Measurements from ENCODE around the gene GHITM.
"Not testable (repeated sequence)": the region's sequence is repeated elsewhere in the genome, so short reads cannot be mapped to it uniquely, and the experiment has no call there.

GHITM gene

GRCh38 chr10:84139126-84140035, at the start of gene GHITM:
Gene GHITM, plus strand, starts transcription at chr10:84139509. Its CDS starts 1,992 bp downstream, at chr10:84141501.
- peak; percentile 100 for DNase-seq (ENCODE audit: low spot score)

DNA sequence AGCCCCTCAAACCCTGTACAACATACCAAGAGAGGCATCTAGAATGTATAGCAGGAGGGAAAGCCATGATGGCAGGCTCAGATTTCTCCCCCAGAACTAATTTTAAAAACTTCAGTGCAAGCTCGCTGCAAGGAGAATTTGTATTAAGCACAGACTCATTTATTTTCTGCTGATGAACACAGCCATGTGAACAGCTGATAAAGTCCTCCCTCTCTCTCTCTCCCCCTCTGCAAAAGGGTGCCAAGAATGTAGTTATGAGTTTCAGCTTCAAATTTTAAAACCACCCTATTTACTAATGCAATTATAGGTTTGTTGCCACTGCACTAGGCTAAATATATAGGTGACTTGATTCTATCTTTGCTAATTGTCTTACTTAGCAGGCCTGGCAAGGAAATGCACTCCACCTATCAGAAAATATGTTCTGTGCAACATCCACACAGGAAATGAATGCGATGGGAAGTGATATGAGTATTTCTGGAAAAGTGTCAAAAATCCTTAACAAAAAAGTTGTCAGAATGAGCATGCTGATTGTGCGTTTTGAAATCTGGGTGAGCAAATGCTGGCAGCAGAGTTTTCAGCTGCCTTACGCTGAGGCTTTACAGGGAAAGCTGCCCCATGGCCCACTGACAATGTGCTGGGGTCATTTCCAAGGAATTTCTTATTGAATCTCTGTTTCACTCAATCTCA, 43.4 kb upstream of the GHITM start:
- DNase-seq (ENCODE audit: low spot score) = no peak

- DNase-seq (ENCODE audit: low spot score) = no peak
Observed at GRCh38 chr10:84097787-84098353, 41.4 kb upstream of the GHITM start.

DNA sequence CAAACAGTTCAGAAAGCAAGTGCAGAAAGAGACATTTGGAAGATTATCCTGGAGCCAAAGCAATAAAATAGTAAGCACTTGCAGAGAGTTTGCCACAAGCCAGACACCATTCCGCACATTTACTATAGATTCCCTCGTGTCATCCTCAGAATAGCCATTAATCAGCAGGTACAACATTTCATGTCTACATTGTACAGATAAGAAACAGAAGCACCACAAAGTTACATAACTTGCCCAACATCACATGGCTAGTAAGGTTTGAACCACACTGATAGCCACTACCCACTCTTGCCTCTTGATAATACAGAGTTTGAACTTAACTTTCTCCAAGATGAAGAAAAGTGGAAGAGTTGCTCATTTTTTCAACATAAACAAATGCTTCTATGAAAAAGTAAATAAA, 40.6 kb upstream of the GHITM start:
- no peak for DNase-seq (ENCODE audit: low spot score)

GRCh38 chr10:84101042-84101441, 38.3 kb upstream of the GHITM start:
- no peak for DNase-seq (ENCODE audit: low spot score)

DNA sequence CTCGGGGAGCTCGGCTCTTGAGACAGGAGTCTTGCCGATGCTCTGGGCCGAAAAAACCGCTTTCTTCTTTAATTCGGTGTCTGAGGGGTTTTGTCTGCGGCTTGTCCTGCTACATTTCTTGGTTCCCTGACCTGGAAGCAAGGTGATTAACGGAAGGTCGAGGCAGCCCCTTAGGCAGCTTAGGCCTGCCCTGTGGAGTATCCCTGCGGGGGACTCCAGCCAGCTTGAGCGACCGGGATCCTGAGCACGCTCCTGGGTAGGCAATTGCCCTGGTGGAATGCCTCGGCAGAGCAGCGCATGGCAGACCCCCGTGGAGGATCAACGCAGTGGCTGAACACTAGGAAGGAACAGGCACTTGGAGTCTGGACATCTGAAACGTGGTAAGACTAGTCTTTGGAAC, 30.5 kb upstream of the GHITM start:
- DNase-seq (ENCODE audit: low spot score) = no peak

DNA sequence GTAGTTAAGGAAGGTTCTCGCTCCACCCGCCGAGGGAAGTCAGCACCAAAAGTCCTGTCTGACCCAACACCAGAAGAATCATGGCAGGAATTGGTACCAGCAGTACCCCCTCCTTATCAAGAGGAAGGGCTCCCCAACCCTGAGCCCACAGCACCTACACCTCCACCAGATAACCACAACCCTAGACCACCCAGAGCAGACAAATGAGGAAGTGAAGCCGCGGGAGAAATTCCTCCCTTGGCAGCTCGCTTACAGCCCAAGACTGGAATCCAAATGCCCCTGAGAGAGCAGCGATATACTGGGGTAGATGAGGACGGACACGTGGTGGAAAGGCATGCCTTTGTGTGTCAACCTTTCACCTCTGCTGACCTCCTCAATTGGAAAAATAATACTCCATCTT, 29.5 kb upstream of the GHITM start:
- DNase-seq (ENCODE audit: low spot score) = not testable (repeated sequence)

- not testable (repeated sequence) for DNase-seq (ENCODE audit: low spot score)
Observed at GRCh38 chr10:84113468-84113867, 25.8 kb upstream of the GHITM start.

DNA sequence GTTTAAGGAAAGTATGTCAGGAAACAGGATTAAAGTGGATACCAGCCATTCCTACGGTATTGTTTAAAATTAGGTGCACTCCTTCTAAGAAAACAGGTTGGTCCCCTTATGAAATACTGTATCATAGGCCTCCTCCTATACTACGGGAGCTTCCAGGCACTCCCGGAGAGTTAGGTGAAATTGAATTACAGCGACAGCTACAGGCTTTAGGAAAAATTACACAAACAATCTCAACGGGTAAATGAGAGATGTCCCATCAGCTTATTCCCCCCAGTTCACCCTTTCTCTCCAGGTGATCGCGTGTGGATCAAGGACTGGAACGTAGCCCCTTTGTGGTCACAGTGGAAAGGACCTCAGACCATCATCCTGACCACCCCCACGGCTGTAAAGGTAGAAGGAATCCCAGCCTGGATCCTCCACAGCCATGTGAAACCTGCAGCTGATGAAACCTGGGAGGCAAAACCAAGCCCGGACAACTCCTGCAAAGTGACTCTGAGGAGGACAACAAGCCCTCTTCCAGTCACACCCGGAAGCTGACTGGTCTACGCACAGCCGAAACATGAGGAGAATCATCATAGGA, 25.1 kb upstream of the GHITM start:
- DNase-seq (ENCODE audit: low spot score) = no peak

- not testable (repeated sequence) for DNase-seq (ENCODE audit: low spot score)
Observed at GRCh38 chr10:84117204-84117603, 22.1 kb upstream of the GHITM start.

- DNase-seq (ENCODE audit: low spot score) = no peak
Observed at GRCh38 chr10:84117686-84118394, 21.5 kb upstream of the GHITM start.

DNA sequence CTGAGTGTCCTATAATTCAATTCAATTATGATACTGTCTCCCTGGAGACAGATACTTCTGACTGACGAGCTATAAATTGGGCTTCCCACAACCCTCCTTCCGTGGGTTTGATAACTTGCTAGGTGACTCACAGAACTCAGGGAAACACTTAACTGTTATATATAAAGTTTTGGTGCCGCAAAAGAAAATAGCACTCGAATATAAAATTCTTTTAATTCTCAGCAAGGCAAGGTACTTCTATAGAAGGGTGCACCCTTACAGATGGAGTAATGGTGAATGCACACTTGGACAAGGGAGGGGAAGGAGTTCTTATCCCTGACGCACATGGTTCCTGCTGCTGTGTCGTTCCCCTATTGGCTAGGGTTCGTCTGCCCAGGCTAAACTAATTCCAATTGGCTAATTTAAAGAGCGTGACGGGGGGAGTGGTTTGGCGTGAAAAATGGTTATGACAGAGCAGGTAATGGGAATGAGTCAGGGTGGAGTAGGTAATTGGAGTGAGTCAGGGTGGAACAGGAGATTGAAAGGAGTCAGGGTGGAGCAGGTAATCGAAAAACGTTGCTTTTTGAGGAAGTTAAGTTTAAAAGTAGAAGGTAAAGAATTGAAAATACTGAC, 20.8 kb upstream of the GHITM start:
- DNase-seq (ENCODE audit: low spot score) = no peak

GRCh38 chr10:84123362-84123761, 15.9 kb upstream of the GHITM start:
- no peak for DNase-seq (ENCODE audit: low spot score)

DNA sequence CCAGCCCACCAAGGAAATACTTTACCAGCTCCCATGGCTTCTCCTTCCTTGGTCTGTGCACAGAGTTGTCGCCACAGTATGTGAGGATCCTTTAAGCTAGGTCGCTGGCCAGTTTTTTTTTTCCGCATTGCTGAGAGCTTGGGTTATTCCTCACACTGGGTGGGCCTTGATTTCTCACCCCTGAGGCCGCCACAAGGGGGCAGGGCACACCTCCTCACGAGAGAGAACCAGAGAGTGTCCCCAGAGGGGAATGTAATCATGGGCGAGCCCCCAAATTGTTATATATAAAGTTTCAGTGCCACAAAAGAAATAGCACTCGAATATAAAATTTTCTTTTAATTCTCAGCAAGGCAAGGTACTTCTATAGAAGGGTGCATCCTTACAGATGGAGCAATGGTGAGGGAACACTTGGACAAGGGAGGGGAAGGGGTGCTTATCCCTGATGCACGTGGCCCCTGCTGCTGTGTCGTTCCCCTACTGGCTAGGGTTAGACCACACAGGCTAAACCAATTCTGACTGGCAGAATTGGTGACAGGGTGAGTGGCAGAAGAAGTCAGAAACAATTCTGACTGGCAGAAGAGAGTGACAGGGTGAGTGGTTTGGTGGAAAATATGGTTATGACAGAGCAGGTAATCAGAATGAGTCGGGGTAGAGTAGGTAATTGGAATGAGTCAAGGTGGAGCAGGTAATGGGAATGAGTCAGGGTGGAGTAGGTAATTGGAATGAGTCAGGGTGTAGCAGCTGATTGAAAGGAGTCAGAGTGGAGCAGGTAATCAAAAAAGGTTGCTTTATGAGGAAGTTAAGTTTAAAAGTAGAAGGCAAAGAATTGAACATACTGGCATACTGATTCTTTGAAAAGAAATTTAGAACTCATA, 13.2 kb upstream of the GHITM start:
- not testable (repeated sequence) for DNase-seq (ENCODE audit: low spot score)

DNA sequence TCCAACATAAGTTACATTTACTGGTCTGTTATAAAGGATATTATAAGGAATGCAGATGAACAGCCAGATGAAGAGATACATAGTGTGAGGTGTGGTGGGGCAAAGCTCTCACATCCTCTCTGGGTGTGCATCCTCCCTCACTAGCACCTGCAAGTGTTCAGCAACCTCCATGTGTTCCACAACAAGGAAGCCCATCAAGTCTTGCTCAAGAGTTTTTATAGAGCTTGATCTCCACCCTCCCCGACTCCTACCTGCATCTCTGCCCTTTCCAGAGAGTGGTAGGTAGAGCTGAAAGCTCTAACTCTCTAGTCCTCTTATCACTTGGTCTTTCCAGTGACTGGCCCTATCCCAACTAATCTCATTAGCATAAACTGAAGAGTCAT, 12.5 kb upstream of the GHITM start:
- DNase-seq (ENCODE audit: low spot score) = no peak

DNA sequence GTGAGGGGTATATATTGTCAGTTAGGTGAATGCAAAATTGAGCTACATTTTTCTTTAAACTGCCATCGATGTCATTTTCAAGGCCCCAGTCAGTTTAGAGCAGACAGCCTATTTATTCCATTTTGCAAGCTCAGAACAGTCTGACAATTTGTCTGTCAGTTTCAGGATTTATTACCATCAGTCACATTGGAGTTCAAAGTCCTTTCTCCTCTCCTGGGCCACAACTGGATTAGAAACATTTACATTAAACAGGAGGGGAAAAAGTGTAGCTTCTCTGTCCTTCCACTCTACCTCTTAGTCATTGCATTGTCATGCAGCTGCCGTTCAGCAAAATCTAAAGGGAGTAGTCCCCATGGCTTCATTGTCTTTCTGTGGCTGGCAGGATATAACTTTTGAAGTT, 3.5 kb upstream of the GHITM start:
- no peak for DNase-seq (ENCODE audit: low spot score)

DNA sequence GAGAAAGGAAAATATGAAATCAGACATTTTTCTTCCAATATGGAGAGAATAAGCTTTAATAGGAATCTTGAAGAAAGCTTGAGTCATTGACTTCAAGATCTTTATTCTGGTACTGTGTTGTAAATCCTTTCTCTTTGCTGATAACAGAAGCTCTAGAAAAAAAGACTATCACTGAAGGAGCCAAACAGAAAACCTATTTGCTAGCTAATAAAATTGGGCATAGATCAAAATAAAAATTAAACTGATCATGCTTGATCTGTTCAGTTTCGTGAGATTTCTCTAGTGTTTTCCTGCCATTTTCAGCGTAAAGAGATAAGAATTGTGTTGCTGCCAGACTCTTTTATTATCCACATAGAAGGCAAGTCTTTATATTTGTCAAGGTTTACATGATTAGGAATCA, 1.5 kb upstream of the GHITM start:
- DNase-seq (ENCODE audit: low spot score) = no peak

DNA sequence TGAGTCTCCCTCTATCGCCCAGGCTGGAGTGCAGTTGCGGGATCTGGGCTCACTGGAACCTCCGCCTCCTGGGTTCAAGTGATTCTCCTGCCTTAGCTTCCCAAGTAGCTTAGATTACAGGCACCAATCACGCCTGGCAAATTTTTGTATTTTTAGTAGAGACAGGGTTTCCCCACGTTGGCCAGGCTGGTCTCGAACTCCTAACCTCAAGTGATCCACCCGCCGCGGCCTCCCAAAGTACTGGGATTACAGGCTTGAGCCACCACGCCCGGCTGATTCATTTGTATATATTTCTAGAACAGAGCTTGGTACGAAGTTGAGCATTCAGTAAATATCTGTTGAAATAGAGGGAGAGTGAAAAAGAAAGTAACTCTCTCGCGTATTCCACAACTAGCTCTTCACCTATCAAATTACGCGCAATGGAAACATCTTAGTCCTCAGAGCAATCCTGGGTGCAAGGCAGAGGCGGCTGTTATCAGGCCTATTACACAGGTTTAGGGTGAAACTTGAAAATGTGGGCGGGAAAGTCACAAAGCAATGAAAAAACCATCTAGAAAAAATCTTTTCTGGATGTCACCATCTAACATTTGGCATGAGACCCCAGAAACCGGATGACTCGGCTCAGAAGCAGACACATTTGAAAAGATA, 707 bp upstream of the GHITM start:
- no peak for DNase-seq (ENCODE audit: low spot score)

- DNase-seq (ENCODE audit: low spot score) = no peak
Observed at GRCh38 chr10:84140036-84140379, 699 bp downstream of the GHITM start.

GRCh38 chr10:84147347-84147746, 8.0 kb downstream of the GHITM start:
- no peak for DNase-seq (ENCODE audit: low spot score)

All from left forelimb (tissue), 1 donor.